NCI-H748 treated with DMSO at 0.1 percent for 48 hours (cell line): Measurements from ENCODE around the gene GALP.
"Not testable (repeated sequence)": the region's sequence is repeated elsewhere in the genome, so short reads cannot be mapped to it uniquely, and the experiment has no call there.

ENCODE experiments used
- DNase-seq: peaks from one replicate; lab custom pipeline; 2025; lab: John Stamatoyannopoulos, UW

The GALP gene

GRCh38 chr19:56148096-56148495 is 27.7 kb upstream of the GALP start:
- no peak for DNase-seq

- not testable (repeated sequence) for DNase-seq
Observed at GRCh38 chr19:56148955-56149655, 26.7 kb upstream of the GALP start.

DNA sequence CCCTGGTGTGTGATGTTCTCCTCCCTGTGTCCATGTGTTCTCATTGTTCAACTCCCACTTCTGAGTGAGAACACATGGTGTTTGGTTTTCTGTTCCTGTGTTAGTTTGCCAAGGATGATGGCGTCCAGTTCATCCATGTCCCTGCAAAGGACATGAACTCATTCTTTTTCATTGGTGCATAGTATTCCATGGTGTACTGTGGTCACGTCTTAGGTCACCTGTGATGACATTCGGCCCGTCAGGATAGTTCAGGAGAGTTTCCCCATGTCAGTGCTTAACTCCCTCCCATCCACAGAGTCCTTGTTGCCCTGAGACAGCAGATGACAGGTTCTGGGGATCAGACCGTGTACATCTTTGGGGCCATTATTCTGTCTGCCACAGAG is 26.2 kb upstream of the GALP start:
- DNase-seq, result no peak

DNA sequence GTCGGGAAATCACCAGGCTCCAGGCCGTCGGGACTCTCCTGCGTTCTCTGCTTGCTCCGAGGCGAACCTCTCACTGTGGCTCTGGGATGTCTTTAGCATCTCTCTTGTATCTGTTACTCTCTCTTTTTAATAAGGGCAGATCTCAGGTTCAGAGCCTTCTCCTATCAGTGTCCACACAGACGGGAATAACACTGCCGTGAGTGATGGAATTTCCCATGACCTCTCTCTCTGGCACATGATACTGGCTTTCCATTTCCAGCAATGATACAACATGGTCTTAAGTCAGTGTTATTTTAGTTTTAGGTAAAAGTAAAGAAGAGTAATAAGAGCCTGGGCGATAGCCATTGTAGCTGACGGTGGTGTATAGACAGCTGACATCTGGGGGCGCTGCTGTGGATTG is 25.4 kb upstream of the GALP start:
- no peak for DNase-seq

DNA sequence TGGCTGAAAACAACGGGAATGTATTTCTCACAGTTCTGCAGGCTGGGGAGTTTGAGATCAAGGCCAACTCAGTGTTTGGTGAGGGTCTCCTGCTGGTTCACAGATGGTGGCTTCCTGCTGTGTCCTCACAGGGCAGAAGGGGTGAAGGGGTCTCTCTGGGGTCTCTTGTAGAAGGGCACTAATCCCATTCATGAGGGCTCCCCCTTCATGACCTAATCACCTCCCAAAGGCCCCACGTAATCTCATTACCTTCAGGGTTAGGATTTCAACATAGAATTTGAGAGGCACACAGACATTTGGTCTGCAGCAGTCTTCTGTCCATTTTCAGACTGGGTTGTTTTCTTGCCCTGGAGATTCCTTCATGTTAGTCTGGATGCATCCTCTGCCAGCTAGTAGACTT is 23.2 kb upstream of the GALP start:
- DNase-seq, result no peak

- DNase-seq, result no peak
Observed at GRCh38 chr19:56153507-56153906, 22.3 kb upstream of the GALP start.

DNA sequence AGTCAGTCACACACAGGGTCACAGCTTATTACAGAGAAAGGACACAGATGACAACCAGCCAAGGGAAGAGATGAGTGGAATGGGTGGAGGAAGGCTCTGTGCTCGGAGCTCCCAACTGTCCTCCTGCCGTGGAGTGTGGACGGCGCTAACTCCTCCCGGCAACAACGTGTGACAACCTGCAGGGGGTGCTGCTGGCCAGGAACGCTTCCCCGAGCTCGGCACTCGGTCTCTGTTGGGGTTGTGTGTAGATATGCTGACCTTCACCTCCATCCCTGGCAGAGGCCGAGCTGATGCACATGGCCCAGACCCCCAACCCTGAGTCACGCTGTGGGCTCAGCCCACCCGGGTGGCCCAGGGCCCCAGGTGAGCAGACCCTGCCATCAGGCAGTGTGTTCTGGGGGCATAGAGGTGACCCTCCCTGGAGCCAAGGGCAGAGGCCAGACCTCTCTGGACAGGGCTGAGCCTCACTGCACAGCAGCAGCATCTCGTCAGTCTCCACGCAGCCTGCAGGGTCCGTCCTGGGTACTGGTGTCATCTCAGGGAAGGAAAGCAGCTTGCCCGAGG is 20.6 kb upstream of the GALP start:
- DNase-seq, result no peak

- no peak for DNase-seq
Observed at GRCh38 chr19:56156768-56157167, 19.0 kb upstream of the GALP start.

DNA sequence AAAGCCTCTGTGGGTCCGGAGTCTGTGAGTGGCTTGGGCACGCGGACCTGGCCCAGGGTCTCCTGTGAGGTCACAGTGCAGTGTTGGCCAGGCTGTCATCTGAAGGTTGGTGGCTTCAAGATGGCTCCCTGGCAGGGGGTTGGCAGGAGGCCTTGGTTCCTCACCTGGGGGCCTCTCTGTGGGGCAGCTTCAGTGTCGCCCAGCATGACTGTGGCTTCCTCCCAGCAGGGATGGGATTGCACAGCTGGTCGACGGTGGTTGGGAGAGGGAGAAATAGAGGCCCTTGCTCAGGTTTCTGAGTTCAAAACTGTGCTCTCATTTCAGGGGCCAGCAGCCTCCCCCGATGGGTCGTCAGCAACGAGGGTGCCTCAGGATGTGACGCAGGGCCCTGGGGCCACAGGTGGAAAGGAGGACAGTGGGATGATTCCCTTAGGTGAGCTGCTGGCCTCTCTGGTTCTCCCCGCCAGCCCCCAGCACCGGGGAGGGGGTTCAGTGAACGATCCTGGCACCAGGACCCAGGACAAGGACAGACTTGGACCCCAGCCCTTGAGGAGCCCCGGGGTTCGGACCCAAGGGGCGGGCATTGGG is 17.5 kb upstream of the GALP start:
- no peak for DNase-seq

DNA sequence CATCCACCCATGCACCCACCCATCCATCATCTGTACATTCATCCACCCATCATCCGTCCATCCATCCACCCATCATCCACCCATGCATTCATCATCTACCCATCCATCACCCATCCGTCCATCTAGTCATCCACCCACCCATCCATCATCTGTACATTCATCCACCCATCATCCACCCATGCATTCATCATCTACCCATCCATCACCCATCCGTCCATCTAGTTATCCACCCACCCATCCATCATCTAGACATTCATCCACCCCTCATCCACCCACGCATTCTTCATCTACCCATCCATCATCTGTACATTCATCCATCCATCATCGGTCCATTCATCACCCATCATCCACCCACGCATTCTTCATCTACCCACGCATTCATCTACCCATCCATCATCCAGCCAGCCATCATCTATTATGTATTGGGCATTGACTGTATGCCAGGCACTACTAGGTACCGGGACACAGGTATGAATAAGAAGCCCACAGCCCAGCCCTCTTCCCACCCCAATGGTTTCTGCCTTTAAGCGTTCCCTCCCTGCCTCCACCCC is 16.7 kb upstream of the GALP start:
- DNase-seq, result no peak

- DNase-seq, result no peak
Observed at GRCh38 chr19:56159622-56160271, 16.1 kb upstream of the GALP start.

DNA sequence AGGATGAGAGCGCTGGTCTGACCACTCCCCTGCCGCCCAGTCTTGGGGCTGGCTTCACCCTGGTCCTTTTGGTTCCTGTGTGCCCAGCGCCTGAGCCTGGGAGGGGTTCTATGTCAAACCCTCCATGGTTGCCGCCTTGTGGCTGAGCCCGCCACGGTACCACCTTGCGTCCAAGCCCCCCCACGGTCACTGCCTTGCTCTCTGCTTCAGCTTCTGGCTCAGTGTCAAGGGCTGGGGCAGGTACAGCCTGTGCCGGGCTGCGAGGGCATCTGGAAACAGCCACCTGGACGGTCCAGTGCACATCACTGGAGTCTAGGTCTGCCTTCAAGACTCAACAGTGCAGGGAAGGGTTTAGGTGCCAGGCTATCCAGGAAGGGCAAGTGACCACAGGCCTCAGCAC is 14.3 kb upstream of the GALP start:
- DNase-seq, result no peak

DNA sequence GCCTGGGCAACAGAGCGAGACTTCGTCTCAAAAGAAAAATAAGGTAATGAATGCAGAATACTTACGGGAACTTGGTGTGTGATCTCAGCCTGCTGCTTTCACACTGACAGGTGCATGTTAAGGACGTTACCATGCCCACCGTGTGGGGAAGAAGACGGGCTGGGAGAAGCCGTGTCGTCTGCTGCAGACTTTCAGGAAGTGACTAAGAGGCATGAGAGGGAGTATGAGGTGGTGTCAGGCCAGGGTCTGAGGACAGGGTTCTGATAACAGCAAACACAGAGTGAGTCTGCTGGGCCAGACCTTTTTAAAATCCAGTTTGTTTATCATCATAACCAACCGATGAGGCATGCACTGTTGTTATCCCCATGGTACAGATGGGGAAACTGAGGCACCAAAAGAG is 13.6 kb upstream of the GALP start:
- DNase-seq, result no peak

- DNase-seq, result no peak
Observed at GRCh38 chr19:56163097-56163496, 12.7 kb upstream of the GALP start.

DNA sequence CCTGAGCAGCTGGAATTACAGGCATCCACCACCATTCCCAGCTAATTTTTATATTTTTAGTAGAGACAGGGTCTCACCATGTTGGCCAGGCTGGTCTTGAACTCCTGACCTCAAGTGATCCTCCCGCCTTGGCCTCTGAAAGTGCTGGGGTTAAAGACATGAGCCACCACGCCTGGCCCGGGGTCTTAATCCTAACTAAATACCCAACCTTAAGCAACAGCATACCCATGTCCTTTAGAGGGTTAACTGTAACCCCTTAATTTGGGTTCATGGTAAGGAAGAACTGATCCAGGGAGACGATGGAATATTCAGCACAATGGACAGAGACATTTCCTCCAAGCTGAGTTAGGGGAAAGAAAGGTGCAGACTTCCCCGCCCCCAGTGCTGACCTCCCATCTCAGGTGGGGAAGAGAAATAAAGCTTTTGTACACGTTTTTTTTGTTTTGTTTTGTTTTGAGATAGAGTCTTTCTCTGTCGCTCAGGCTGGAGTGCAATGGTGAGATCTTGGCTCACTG is 8.7 kb upstream of the GALP start:
- no peak for DNase-seq

GRCh38 chr19:56170261-56170660 is 5.5 kb upstream of the GALP start:
- DNase-seq, result no peak

- DNase-seq, result no peak
Observed at GRCh38 chr19:56174086-56174485, 1.7 kb upstream of the GALP start.

DNA sequence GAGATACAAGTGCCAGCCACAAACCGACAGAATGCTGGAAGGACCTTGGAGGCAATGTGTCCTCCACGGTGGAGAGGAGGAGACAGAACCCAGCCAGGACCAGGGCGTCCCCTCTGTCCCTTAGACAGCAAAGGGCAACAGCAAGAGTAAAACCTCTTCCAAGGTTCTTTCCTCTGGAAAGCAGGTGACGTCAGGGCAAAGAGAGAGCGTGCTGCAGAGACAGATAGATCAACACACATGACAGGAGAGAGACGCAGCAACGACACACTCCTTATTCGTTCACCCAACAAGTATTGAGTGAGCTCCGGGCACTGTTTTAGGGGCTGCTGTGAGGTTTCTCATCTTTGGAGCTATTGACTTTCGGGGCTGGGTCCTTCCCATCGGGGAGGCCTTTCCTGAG is 1.3 kb upstream of the GALP start:
- no peak for DNase-seq

DNA sequence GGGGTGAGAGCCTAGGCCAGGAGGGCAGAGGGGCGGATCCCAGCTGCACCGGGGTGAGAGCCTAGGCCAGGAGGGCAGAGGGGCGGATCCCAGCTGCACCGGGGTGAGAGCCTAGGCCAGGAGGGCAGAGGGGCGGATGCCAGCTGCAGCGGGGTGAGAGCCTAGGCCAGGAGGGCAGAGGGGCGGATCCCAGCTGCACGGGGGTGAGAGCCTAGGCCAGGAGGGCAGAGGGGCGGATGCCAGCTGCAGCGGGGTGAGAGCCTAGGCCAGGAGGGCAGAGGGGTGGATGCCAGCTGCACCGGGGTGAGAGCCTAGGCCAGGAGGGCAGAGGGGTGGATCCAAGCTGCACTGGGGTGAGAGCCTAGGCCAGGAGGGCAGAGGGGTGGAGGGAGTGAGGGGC is 502 bp downstream of the GALP start:
- DNase-seq, result not testable (repeated sequence)

GRCh38 chr19:56176881-56177280 is 1.1 kb downstream of the GALP start:
- no peak for DNase-seq

GRCh38 chr19:56177564-56178243 is 1.9 kb downstream of the GALP start:
- no peak for DNase-seq

DNA sequence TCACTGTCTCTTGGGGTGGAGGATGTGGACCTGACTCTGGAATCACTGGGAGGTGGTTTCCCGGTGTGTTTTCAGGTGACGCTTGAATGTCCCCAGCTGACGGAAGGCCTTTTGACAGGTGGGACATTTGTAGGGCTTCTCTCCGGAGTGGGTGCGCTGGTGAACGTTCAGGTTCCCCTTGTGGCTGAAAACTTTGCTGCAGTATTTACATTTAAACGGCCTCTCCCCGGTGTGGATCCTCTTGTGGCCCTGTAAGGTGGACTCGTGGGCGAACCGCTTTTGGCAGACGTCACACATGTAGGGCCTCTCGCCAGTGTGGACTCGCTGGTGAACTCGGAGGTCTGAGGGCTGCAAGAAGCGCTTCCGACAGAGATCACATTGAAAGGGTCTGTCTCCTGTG is 14.0 kb downstream of the GALP start:
- no peak for DNase-seq
